GM19455 (cell line): ENCODE results near the gene GRIN2D.

Experiments
- ATAC-seq: cut with Tn5 transposase; IDR thresholded peaks from one replicate; pipeline ENCODE4 v1.9.1; 2021; ENCODE audit not compliant: unreplicated experiment

Gene GRIN2D

DNA sequence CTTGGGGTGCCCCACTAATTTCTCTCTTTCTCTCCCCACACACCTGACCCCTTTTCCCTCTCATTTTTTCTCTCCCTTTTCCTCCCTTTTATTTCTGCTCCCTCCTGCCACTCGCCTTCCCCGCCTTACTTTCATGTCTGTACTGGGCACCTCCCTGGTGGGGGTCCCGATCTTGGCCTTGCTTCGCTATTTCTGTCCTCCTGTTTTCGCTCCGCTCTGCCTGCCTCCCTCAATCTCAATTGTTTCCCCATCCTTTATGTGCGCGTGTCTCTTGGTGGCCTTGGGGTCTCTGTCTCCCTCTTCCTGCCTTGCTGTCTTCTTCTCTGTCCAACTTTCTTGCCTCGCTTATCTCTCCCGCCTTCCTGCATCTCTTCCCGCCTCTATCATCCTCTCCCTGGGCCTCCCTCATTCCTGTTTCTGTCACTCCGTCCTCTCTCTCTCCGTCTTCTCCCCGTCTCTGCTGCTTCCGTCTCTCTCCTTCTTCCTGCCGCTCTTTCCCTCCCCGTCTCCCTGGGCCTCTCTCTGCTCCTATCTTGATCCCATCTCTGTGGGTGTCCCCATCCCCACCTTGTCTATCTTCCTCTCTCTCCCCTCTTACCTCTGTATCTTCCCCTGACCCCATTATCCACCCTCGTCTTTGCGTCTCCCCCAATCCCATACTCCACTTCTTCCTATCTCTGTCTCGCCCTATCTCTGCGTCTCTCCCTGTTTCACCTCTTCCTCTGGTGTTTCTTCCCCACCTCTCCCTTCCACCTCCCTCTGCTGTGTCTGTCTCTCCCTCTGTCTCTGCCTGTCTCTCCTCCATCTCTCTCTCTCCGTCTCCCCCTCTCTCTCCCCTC lies 4.0 kb downstream of the GRIN2D start:
- no peak for ATAC-seq

GRCh38 chr19:48398102-48398374 lies 4.6 kb downstream of the GRIN2D start:
- no peak for ATAC-seq

DNA sequence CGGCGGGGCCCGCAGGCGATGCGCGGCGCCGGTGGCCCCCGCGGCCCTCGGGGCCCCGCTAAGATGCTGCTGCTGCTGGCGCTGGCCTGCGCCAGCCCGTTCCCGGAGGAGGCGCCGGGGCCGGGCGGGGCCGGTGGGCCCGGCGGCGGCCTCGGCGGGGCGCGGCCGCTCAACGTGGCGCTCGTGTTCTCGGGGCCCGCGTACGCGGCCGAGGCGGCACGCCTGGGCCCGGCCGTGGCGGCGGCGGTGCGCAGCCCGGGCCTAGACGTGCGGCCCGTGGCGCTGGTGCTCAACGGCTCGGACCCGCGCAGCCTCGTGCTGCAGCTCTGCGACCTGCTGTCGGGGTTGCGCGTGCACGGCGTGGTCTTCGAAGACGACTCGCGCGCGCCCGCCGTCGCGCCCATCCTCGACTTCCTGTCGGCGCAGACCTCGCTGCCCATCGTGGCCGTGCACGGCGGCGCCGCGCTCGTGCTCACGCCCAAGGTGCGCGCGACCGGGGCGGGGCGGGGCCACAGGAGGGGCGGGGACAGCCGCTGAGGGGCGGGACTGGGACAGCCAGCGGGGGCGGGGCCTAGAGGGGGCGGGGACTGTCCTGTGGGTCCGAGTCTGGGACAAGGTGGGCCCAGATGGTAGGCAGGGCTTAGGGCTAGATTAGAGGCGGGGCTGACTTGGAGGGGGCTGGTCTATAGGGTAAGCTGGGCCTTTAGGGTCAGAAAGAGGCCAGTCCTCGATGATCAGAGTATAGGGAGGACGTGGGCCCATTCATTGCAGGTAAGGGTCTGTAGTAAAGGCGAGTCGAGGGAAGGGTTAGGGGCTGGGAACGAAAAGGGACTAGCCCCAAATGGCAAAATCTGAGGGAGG lies 5.1 kb downstream of the GRIN2D start:
- ATAC-seq = no peak

DNA sequence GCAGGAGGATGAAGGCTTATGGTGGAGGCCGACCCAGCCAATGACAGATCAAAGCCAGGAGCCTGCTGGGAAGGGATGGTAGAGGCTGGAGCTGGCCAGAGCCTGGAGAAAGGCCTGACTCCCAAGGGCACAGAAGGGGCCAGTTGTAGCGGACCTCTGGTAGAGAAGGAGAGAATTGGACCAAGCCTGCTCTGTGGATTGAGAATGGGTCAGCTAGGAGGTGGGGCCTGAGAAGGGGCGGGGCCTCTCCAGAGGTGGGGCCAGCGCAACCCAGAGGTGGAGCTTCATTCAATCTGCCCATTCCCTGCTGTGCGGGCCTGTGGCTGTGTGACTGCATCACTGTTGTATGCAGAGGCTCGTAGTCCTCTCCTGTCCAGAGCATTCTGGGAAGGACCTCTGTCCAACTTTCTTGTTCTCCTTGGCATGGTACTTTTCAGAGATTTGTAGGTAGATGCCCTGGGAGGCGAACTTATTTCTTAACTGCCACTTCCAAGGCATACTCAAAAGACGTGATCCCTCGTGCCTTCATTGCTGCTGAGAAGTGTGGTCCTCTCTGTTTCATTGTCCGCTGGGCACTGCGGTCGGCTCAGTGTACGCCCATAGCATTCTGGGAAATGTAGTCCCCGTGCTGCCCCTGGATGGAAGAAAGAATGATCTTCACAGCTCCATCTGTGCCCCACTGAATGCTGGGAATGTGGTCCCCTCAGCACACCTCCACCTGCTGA lies 6.7 kb downstream of the GRIN2D start:
- ATAC-seq = no peak

GRCh38 chr19:48401287-48401686 lies 7.8 kb downstream of the GRIN2D start:
- ATAC-seq = no peak

GRCh38 chr19:48403606-48404005 lies 10.1 kb downstream of the GRIN2D start:
- ATAC-seq = no peak

DNA sequence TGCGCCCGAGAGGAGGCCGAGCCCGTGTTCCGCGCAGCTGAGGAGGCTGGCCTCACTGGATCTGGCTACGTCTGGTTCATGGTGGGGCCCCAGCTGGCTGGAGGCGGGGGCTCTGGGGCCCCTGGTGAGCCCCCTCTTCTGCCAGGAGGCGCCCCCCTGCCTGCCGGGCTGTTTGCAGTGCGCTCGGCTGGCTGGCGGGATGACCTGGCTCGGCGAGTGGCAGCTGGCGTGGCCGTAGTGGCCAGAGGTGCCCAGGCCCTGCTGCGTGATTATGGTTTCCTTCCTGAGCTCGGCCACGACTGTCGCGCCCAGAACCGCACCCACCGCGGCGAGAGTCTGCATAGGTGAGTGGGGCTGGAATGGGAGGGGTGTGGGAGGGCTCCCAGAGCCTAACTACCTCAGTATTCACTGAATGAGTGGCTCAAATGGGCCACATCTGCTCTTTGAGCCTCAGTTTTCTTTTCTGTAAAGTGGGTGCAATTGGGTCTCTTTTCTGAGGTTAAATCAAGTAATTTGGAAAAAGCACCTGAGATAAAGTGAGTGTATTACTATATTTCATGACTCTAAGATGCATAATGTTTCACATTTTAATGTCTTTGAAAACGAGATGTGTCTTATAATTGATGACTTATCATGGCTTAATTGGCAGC lies 11.7 kb downstream of the GRIN2D start:
- no peak for ATAC-seq

DNA sequence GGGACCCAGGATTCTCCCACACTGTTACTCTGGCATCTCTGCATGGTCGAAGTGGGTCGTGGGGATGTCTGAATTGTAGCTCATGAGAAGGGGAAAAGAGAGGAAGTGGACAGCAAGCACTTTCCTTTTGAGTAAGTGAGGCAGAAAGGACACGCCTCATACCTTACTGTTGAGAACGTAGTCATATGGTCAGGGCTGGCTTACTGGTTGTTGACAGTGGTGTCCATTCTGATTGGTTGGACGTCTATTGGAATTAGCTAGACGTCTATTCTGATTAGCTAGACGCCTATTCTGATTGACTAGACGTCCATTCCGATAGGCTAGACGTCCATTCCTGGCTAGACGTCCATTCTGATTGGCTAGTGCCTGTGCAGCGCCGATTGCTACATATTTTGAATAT lies 12.4 kb downstream of the GRIN2D start:
- ATAC-seq = no peak

GRCh38 chr19:48413879-48414587 lies 20.6 kb downstream of the GRIN2D start:
- ATAC-seq = no peak

GRCh38 chr19:48415395-48415794 lies 21.9 kb downstream of the GRIN2D start:
- no peak for ATAC-seq

GRCh38 chr19:48415806-48416221 lies 22.3 kb downstream of the GRIN2D start:
- ATAC-seq = no peak

GRCh38 chr19:48417421-48417820 lies 24.0 kb downstream of the GRIN2D start:
- no peak for ATAC-seq

DNA sequence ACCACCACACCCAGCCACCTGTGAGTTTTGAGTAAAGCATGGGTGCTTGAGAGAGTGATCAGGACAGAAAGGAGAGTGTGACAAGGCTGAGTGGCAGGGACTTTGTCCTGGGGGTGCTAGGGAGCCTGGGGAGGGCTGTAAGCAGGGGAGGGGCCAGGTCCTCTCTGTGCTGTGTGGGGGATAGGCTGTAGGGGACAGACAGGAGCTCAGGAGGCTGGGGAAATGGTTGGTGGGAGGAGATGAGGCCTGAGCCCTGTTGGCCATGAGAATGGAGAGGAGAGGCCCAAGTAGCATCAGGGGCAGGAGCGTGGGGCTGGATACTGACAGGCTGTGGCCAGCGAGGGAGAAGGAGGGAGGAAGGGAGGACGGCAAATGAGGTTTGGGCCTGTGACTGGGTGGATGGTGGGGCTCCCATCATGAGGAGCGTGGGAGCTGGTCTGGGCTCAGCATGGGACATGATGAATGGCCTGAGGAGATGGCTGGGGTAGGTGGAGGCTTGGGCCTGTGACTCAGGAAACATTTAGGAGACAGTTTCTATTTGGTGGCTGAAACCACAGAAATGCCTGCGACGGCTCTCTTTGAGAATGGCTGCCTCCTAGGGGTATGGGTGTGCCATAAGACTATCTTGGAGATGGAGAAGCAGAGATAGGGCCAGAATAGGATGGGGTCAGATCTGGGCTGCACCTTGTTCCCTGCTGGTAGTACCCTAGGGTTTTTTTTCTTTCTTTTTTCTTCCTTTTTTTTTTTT lies 25.0 kb downstream of the GRIN2D start:
- ATAC-seq = no peak

DNA sequence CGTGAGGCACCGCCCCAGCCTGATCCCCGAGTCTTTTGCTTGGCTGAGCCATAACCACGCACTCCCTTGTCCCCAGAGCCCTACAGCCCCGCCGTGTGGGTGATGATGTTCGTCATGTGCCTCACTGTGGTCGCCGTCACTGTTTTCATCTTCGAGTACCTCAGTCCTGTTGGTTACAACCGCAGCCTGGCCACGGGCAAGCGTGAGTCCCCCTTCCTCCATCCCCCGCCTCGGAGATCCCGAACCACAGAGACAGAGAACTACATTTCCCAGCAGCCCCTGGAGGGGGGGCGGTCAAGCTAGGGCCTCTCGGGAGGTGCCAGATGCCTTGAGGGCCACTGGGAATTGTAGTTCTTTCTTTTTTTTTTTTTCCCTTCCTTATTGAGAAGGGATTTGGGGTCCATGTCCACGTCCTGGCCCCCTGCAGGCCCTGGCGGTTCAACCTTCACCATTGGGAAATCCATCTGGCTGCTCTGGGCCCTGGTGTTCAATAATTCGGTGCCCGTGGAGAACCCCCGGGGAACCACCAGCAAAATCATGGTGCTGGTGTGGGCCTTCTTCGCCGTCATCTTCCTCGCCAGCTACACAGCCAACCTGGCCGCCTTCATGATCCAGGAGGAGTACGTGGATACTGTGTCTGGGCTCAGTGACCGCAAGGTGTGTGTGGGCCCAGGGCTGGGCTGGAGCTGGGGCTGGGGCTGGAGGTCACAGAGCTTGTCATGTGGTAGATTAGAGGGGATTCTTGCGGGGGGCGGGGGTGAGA lies 25.9 kb downstream of the GRIN2D start:
- ATAC-seq = peak; percentile 59

- ATAC-seq = no peak
Measured at GRCh38 chr19:48421548-48421947, 28.1 kb downstream of the GRIN2D start.

DNA sequence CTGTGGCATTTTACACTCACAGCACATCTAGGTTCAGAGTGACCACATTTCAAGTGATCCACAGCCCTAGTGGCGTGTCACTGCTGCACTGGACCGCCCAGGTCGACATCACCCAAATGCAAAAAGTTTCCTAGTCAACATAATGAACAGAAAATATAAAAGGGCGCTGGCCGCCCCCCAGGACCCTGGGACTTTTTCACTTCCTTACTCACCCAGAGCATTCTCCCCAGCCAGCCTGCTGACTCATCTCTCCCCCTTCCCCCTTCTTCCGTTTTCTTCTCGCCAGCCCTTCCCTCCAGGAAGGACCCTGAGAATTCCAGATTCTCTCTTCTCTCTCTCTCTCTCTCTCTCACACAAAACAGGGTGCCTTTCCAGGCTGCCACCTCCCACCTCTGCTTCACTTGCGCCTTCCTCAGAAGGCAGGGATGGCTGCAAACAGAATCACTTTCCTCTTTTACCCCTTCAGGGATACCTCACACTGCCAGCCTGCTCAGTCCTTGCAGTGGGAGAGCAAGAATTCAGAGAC lies 31.3 kb downstream of the GRIN2D start:
- no peak for ATAC-seq

DNA sequence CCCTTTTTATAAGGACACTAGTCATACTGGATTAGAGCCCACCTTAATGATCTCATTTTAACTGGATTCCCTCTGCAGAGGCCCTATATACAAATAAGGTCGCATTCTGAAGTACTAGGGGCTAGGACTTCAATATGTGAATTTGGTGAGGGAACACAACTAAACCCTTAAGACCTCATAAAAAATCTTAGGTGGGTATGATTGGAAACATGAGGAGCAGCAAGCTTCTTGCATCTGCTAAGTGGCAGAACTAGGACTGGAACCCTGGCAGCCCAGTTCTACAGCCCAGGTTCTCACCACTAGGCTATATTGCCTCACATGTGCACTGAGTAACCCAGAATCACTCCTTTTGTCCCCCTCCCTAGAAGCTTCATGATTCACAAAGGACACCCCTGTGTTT lies 35.2 kb downstream of the GRIN2D start:
- ATAC-seq = no peak

DNA sequence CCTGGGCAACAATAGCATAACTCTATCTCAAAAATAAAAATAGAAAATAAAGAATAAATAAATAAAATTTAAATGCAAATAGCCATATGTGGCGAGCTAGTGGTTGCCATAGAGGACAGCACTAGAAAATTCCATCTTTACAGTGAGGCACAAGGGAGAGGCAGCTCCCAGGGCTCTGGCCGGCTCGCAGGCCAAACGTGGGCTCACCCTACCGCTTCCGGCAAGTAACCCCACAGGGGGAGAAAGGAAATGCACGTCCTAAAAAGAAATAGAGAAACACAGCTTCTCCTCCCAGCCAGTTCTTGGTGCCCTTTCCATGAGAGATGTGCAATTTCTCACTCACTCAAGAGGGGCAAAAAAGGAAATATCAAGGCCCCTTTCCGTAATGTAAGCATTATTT lies 39.9 kb downstream of the GRIN2D start:
- no peak for ATAC-seq

DNA sequence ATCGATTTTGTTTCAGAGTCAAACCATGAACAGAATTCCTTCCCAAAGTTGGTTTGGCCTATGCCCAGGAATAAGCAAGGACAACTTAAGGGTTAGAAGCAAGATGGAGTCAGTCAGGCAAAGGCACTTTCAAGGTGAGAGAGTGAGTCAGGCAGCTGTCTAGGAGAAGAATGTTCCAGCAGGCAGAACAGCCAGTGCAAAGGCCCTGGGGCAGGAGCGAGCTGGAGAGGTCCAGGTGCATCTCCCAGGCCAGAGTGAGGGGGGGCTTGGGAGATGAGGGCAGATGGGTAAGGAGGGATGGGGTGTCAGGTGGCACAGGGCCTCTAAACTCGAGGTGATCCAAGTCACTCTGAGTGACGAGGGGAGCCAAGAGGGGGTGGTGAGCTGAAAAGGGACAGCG lies 43.1 kb downstream of the GRIN2D start:
- no peak for ATAC-seq
